PC-3 (cell line): ENCODE results near the gene CTRL.

Experiments
- CTCF ChIP-seq: fragments of 300-600 bp; sonication (generic); conservative IDR thresholded peaks from 2 replicates; pipeline ENCODE4 v1.5.1; 2017; ENCODE audit warnings: antibody characterized with exemption, low read depth, mild to moderate bottlenecking, low read length
- EZH2 ChIP-seq: fragments of 300-600 bp; sonication (generic); IDR thresholded peaks from one replicate; pipeline ENCODE4 v1.6.1; 2017; ENCODE audit warnings: antibody characterized with exemption, mild to moderate bottlenecking, low read length; ENCODE audit not compliant: unreplicated experiment
- EZH2phosphoT487 ChIP-seq: fragments of 300-600 bp; sonication (generic); IDR thresholded peaks from 2 replicates; pipeline ENCODE4 v1.6.1; 2018; ENCODE audit warnings: mild to moderate bottlenecking, antibody characterized with exemption, low read length, borderline replicate concordance

GRCh38 chr16:67883146-67883871 is 48.4 kb downstream of the CTRL start:
- no peak for TF ChIP-seq CTCF
- no peak for TF ChIP-seq EZH2
- no peak for TF ChIP-seq EZH2phosphoT487
